HepG2 (cell line): ENCODE results near the gene PRH2. TPM values are rescaled to one million over a fixed set of nuclear protein-coding genes. Genes with fewer than 3 reads are reported as not detected.

Source experiments
- AGO2 ChIP-seq: fragments of 200-400 bp; formaldehyde crosslinking; optimal IDR thresholded peaks from 2 replicates; pipeline ENCODE3; 2017; ENCODE audit warnings: mild to moderate bottlenecking, low read depth, low read length, moderate library complexity
- GTF2F1 ChIP-seq: fragments of 150-350 bp; IDR thresholded peaks from 2 replicates; pipeline ENCODE4 v1.6.1; 2014; ENCODE audit warnings: low read length
- KAT8 ChIP-seq: IDR thresholded peaks from 2 replicates; pipeline ENCODE4 v1.6.1; 2016; ENCODE audit warnings: missing genetic modification reagents, missing compliant biosample characterization
- MED13 ChIP-seq: sonication (generic); formaldehyde crosslinking; IDR thresholded peaks from 2 replicates; pipeline ENCODE4 v1.5.0; 2020; ENCODE audit warnings: missing genetic modification reagents
- MEIS1 ChIP-seq: sonication (generic); formaldehyde crosslinking; IDR thresholded peaks from 2 replicates; pipeline ENCODE4 v1.9.0; 2021; ENCODE audit warnings: mild to moderate bottlenecking, missing genetic modification reagents, moderate library complexity, borderline replicate concordance
- MTA3 ChIP-seq: sonication (generic); formaldehyde crosslinking; IDR thresholded peaks from 2 replicates; pipeline ENCODE4 v1.4.0; 2020; ENCODE audit warnings: missing genetic modification reagents
- PPARG ChIP-seq: conservative IDR thresholded peaks from 2 replicates; pipeline ENCODE4 v1.6.1; 2016; ENCODE audit warnings: missing biosample characterization, missing genetic modification reagents
- REPIN1 ChIP-seq: sonication (generic); formaldehyde crosslinking; IDR thresholded peaks from 2 replicates; pipeline ENCODE4 v1.8.0; 2022; ENCODE audit warnings: missing genetic modification reagents, low read depth, mild to moderate bottlenecking, borderline replicate concordance
- TGIF2 ChIP-seq: IDR thresholded peaks from 2 replicates; pipeline ENCODE4 v1.6.1; 2016; ENCODE audit warnings: control low read depth, missing compliant biosample characterization
- ZBTB20 ChIP-seq: sonication (generic); formaldehyde crosslinking; IDR thresholded peaks from 2 replicates; pipeline ENCODE4 v1.8.1; 2023; ENCODE audit warnings: missing genetic modification reagents, low read depth, mild to moderate bottlenecking, borderline replicate concordance
- ZEB1 ChIP-seq: IDR thresholded peaks from 2 replicates; pipeline ENCODE4 v1.6.1; 2012; ENCODE audit warnings: mild to moderate bottlenecking, low read depth, inconsistent platforms; ENCODE audit not compliant: insufficient replicate concordance
- ZKSCAN5 ChIP-seq: sonication (generic); formaldehyde crosslinking; IDR thresholded peaks from 2 replicates; pipeline ENCODE4 v1.5.1; 2020; ENCODE audit warnings: mild to moderate bottlenecking, missing genetic modification reagents
- ZNF10 ChIP-seq: sonication (generic); formaldehyde crosslinking; IDR thresholded peaks from 2 replicates; pipeline ENCODE4 v1.4.0; 2020; ENCODE audit warnings: mild to moderate bottlenecking, low read depth, missing genetic modification reagents, borderline replicate concordance
- ZNF230 ChIP-seq: sonication (generic); formaldehyde crosslinking; IDR thresholded peaks from 2 replicates; pipeline ENCODE4 v1.4.0; 2020; ENCODE audit warnings: mild to moderate bottlenecking, missing genetic modification reagents
- ZNF484 ChIP-seq: sonication (generic); formaldehyde crosslinking; IDR thresholded peaks from 2 replicates; pipeline ENCODE4 v1.5.1; 2020; ENCODE audit warnings: mild to moderate bottlenecking, low read depth, missing genetic modification reagents, borderline replicate concordance
- ZNF530 ChIP-seq: sonication (generic); formaldehyde crosslinking; IDR thresholded peaks from 2 replicates; pipeline ENCODE4 v1.5.0; 2020; ENCODE audit warnings: low read depth, mild to moderate bottlenecking, missing genetic modification reagents
- ZNF569 ChIP-seq: sonication (generic); formaldehyde crosslinking; IDR thresholded peaks from 2 replicates; pipeline ENCODE4 v1.5.0; 2020; ENCODE audit warnings: mild to moderate bottlenecking, missing genetic modification reagents, moderate library complexity, borderline replicate concordance
- polyA plus RNA-seq, 8 experiments: library from polyadenylated mRNA; depleted of rRNA in 3 of 8; stranded (reverse) in 7 of 8; unstranded in 1 of 8; fragments of >200 nt; fragmentation: Illumina TruSeq in 4 of 8; extraction: Trizol in 4 of 8; gene quantifications; 2 replicates each; pipeline versions ENCODE4 v1.2.1 to v1.2.3, GENCODE V29; 2011 to 2016; ENCODE audit warnings: low read depth in 4 of 8, missing spikeins in 1 of 8, mixed read lengths in 1 of 8; ENCODE audit not compliant: insufficient read depth in 1 of 8
- total RNA-seq, 5 experiments: library from RNA; depleted of rRNA; stranded (reverse); fragments of >200 nt; fragmentation: Illumina TruSeq; extraction: Trizol; gene quantifications; 2 replicates each; pipeline ENCODE4 v1.2.3, GENCODE V29; 2016; ENCODE audit warnings: low read depth in 1 of 5
- TF ChIP-seq, protein P1 (sequence below), 2 experiments: sonication (generic) in 1 of 2; formaldehyde crosslinking in 1 of 2; IDR thresholded peaks; 2 replicates each; pipeline versions ENCODE4 v1.5.1 to v1.6.1; 2011 to 2020; ENCODE audit warnings: borderline replicate concordance in 1 of 2, low read depth in 1 of 2, low read length in 1 of 2, mild to moderate bottlenecking in 1 of 2, missing genetic modification reagents in 1 of 2, moderate library complexity in 1 of 2
- TF ChIP-seq, protein P2 (sequence below): sonication (generic); formaldehyde crosslinking; IDR thresholded peaks from 2 replicates; pipeline ENCODE4 v1.9.0; 2021; ENCODE audit warnings: missing genetic modification reagents, borderline replicate concordance
- TF ChIP-seq, protein P3 (sequence below): sonication (generic); formaldehyde crosslinking; IDR thresholded peaks from 2 replicates; pipeline ENCODE4 v1.8.1; 2023; ENCODE audit warnings: mild to moderate bottlenecking, moderate library complexity, missing genetic modification reagents

The PRH2 gene
- total and polyA plus RNA-seq, 2 of the 13 experiments (the other 11 are each of a cell fraction or from before 2014, with no cell fraction given) = 0.24 to 0.48 TPM

DNA sequence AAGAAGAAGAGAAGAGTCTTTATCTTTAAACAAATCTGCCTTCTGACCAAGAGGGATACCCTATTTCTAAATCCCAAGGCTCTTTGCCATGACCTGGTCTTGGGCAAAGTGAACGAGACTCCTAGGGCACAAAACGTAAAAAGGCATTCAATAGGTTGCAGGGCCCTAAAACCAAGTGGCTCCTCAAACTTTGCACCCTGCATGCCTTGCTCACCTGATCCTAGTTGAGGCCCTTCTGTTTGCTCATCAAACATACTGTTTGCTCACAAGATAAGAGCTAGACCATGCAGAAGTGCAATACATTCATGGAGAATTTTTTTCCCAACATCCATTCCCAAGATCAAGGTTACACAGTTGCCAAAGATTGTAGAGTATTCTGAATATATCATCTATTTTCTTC is 37.1 kb upstream of the PRH2 start (continued):
- TF ChIP-seq, protein P1, sequence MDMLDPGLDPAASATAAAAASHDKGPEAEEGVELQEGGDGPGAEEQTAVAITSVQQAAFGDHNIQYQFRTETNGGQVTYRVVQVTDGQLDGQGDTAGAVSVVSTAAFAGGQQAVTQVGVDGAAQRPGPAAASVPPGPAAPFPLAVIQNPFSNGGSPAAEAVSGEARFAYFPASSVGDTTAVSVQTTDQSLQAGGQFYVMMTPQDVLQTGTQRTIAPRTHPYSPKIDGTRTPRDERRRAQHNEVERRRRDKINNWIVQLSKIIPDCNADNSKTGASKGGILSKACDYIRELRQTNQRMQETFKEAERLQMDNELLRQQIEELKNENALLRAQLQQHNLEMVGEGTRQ (IDR thresholded peaks at IDR 0.05; ENCODE audit: low read depth, low read length) = no peak
- TF ChIP-seq, protein P1 (CRISPR knock-in tag; IDR thresholded peaks at IDR 0.05; ENCODE audit: borderline replicate concordance) = no peak; the same call in 1 of the 2 replicates
- TF ChIP-seq ZNF569 (CRISPR knock-in tag) = no peak
- TF ChIP-seq TGIF2 (CRISPR knock-in tag) = no peak; the same call in 1 of the 2 replicates
- TF ChIP-seq ZBTB20 (CRISPR knock-in tag) = peak; percentile 69; the same call in 1 of the 2 replicates
- no peak for TF ChIP-seq GTF2F1
- TF ChIP-seq MED13 (CRISPR knock-in tag) = peak; percentile 77; the same call in 1 of the 2 replicates
- no peak; the same call in 1 of the 2 replicates for TF ChIP-seq MEIS1 (CRISPR knock-in tag)
- no peak for TF ChIP-seq ZNF530
- TF ChIP-seq ZNF484 = no peak
- 0 out of 2 replicates have a peak, but pooled peaks have one; percentile 71 for TF ChIP-seq PPARG (CRISPR knock-in tag)
- TF ChIP-seq MTA3 (CRISPR knock-in tag) = no peak
- TF ChIP-seq AGO2 = no peak
- no peak for TF ChIP-seq ZNF230 (CRISPR knock-in tag)
- TF ChIP-seq, protein P2, sequence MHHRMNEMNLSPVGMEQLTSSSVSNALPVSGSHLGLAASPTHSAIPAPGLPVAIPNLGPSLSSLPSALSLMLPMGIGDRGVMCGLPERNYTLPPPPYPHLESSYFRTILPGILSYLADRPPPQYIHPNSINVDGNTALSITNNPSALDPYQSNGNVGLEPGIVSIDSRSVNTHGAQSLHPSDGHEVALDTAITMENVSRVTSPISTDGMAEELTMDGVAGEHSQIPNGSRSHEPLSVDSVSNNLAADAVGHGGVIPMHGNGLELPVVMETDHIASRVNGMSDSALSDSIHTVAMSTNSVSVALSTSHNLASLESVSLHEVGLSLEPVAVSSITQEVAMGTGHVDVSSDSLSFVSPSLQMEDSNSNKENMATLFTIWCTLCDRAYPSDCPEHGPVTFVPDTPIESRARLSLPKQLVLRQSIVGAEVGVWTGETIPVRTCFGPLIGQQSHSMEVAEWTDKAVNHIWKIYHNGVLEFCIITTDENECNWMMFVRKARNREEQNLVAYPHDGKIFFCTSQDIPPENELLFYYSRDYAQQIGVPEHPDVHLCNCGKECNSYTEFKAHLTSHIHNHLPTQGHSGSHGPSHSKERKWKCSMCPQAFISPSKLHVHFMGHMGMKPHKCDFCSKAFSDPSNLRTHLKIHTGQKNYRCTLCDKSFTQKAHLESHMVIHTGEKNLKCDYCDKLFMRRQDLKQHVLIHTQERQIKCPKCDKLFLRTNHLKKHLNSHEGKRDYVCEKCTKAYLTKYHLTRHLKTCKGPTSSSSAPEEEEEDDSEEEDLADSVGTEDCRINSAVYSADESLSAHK (CRISPR knock-in tag) = no peak
- no peak for TF ChIP-seq ZKSCAN5
- TF ChIP-seq, protein P3, sequence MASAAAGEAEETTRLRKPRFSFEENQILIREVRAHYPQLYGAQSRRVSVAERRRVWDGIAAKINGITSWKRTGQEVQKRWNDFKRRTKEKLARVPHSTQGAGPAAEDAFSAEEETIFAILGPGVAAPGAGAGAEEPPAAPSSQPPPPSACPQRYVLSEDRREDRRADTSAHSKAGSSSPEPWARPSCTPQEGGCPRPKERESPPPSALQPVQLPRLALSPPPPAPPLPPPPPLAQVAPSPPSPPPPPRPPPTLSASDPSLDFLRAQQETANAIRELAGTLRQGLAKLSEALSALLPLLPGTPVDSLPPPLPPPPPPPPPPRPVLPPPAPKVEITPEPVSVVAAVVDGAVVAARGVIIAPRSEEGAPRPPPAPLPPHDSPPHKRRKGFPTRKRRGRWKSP (CRISPR knock-in tag) = peak; percentile 73; the same call in 1 of the 2 replicates
- no peak for TF ChIP-seq ZNF10
- peak; percentile 73 for TF ChIP-seq KAT8 (CRISPR knock-in tag)
- peak; percentile 80; the same call in 1 of the 2 replicates for TF ChIP-seq REPIN1 (CRISPR knock-in tag)
- TF ChIP-seq ZEB1 = peak; percentile 80
